Hematopoietic multipotent progenitor cell treated with erythropoietin and hydrocortisone succinate and interleukin-3 and kit ligand, for 17 days (in vitro differentiated cells): ENCODE results near the gene LY9.

ENCODE experiments used
- DNase-seq: peaks from one replicate; pipeline ENCODE4 v3.0.0-alpha.2; 2015; ENCODE audit warnings: low spot score

LY9 gene, protein sequence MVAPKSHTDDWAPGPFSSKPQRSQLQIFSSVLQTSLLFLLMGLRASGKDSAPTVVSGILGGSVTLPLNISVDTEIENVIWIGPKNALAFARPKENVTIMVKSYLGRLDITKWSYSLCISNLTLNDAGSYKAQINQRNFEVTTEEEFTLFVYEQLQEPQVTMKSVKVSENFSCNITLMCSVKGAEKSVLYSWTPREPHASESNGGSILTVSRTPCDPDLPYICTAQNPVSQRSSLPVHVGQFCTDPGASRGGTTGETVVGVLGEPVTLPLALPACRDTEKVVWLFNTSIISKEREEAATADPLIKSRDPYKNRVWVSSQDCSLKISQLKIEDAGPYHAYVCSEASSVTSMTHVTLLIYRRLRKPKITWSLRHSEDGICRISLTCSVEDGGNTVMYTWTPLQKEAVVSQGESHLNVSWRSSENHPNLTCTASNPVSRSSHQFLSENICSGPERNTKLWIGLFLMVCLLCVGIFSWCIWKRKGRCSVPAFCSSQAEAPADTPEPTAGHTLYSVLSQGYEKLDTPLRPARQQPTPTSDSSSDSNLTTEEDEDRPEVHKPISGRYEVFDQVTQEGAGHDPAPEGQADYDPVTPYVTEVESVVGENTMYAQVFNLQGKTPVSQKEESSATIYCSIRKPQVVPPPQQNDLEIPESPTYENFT

DNA sequence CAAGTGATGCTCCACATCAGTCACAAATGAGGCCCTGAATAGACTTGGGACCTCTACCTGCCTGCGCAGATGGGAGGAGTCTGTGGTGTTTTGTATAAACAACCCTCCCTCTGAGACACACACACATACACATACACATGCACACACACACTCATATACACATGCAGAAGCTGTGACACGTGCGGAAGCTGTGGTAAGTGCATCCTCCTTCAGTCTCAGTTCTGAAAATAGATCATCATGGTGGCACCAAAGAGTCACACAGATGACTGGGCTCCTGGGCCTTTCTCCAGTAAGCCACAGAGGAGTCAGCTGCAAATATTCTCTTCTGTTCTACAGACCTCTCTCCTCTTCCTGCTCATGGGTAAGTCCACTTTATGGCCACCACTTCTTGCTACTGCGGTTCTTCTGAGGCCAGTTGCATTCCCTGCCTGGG is at the start of gene LY9:
TSS of gene LY9 (plus strand) at position 224 of the 433 bp plus-strand sequence. CDS start at position 238, 14 bp downstream.
- DNase-seq = no peak

DNA sequence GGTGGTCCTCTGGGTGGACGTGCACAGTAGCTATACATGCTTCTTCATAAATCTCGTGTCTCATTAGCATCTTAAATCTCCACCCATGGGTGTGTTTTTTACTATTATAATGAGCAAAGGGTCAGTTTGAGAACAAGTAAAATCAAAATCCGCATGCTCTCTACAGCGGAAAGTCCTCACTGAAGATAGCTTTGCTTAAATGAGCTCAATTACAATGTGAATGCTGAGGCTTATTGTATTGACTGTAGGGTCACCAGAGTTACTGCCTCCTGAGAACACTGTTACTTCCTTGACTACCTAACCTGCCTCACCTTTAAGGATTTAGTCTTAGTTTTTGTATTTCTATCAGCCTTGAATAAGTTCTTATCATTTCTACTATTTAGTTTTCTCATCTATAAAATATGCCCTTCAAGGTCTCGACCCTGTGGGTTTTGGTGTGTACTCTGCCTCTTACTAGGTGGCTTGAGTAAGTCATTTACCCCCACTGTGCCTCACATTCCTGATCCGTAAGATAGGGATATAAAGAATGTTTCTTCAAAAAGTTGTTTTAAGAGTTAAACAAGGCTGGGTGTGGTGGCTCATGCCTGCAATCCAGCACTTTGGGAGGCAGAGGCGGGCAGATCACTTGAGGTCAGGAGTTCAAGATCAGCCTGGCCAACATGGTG is 49.0 kb upstream of the LY9 start:
- DNase-seq = no peak

DNA sequence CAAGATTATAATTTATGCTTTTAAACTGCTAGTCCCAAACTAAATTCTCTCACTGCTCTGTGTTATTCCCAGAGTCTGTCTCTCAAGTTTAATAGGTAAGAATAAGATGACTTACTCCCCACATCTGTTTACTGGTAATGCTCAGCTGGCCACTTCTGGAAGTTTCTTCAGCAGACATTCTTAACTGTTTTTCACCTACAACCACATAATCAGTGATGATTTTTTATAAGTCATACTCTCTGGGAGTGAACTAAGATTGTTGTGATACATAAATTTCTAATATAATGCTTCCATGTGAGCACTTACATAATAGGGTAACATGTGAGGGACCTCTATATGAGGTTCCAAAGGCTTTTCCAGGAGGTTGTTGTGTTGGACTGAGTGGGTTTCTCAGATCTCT is 48.3 kb upstream of the LY9 start:
- no peak for DNase-seq

DNA sequence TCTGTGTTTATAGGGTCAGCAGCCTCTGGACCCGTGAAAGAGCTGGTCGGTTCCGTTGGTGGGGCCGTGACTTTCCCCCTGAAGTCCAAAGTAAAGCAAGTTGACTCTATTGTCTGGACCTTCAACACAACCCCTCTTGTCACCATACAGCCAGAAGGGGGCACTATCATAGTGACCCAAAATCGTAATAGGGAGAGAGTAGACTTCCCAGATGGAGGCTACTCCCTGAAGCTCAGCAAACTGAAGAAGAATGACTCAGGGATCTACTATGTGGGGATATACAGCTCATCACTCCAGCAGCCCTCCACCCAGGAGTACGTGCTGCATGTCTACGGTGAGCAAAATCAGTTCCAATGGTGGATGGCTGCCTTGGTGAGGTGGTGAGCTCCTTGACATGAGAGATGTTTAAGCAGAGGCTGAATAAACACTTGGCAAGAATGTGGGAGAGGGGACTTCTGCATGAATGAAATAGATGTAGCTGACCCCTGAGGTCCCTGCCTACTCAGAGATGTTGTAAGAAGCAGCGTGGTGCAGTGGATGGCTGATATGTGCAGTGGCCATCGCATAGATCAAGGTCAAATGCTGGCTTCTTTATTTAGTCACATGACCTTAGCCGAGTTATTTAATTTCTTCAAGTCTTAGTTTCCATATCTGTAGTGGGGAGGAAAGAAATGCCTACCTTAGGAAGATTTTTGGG is 47.6 kb upstream of the LY9 start:
- no peak for DNase-seq

DNA sequence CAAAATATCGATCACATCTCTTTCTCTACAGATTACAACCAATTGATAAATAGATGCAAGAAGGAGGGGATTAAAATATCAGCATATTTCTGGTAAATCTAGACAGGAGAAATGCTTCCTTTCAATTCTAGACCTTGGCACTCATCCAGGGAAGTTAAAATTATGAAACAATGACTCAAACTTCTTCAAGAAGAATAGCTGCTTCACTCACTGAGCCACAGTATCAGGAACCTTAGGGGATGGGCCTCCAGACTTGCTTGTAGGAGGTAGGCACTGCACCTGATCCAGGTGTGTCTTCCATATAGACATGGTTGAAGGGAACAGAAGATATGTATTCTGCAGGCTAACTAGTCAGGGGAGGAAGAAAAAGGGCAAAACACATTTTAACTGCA is 47.1 kb upstream of the LY9 start:
- no peak for DNase-seq

DNA sequence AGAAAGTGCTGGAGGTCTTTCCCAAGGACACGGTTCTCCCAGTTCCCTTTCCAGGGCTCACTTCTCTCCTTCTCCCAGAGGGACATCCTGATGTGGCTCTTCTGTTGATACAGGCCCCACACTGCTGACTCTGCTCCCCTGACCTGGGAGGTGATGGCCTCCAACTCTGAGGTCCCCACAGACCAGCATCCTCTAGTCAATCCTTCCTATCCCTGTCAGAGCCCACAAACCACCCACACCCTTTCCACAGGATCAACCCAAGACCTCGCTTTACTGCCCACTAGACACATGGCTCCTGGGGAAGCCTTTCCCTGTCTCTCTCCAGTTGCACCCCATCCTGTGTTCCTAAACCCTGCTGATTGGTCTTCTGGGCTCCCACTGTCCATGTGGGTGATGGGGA is 45.4 kb upstream of the LY9 start:
- no peak for DNase-seq

DNA sequence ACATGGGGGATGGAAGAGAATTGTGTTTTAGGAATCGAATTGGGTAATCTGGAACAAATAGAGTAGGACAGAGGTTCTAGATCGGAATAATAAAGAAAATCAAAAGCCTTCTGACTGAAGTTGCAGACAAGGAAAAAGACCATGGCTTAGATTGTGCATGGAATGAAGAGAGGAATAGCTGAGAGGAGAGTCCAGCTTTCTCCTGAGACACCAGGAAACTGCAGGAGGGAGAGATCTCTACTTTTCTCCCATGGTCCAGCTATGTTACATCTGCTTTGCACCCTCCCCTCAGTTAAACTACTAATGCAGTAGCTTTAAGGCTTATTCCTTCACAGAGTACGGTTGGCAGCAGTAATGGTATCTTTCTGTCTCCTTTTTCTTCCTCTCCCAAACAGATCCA is 43.6 kb upstream of the LY9 start:
- DNase-seq = no peak

DNA sequence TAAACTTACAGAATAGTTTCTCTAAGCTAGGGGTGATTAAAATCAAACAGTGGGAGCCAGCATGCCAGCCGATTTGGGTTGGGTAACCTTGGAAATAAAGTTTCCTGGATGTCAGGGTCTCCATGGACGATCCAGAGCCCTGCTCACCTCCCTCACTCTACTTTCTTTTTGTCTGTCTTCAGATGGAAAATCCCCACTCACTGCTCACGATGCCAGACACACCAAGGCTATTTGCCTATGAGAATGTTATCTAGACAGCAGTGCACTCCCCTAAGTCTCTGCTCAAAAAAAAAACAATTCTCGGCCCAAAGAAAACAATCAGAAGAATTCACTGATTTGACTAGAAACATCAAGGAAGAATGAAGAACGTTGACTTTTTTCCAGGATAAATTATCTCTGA is 43.0 kb upstream of the LY9 start:
- DNase-seq = no peak

DNA sequence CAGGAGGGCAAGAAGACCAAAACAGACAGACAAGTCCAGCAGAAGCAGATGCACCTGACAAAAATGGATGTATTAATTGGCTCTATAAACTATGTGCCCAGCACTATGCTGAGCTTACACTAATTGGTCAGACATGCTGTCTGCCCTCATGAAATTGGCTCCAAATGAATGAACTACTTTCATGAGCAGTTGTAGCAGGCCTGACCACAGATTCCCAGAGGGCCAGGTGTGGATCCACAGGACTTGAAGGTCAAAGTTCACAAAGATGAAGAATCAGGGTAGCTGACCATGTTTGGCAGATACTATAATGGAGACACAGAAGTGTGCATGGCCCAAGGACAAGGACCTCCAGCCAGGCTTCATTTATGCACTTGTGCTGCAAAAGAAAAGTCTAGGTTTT is 42.4 kb upstream of the LY9 start:
- DNase-seq = no peak

DNA sequence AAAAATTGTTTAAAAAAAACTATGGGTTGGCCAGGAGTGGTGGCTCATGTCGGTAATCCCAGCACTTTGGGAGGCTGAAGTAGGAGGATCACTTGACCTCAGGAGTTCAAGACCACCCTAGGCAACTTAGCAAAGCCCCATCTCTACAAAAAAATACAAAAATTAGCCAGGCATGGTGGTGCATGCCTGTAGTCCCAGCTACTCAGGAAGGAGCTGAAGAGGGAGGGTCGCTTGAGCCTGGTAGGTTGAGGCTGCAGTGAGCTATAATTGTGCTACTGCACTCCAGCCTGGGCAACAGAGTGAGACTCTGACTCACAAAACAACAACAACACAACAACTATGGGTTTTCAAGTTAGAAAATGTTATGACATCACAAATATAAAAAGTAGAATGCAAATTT is 40.5 kb upstream of the LY9 start:
- DNase-seq = no peak

DNA sequence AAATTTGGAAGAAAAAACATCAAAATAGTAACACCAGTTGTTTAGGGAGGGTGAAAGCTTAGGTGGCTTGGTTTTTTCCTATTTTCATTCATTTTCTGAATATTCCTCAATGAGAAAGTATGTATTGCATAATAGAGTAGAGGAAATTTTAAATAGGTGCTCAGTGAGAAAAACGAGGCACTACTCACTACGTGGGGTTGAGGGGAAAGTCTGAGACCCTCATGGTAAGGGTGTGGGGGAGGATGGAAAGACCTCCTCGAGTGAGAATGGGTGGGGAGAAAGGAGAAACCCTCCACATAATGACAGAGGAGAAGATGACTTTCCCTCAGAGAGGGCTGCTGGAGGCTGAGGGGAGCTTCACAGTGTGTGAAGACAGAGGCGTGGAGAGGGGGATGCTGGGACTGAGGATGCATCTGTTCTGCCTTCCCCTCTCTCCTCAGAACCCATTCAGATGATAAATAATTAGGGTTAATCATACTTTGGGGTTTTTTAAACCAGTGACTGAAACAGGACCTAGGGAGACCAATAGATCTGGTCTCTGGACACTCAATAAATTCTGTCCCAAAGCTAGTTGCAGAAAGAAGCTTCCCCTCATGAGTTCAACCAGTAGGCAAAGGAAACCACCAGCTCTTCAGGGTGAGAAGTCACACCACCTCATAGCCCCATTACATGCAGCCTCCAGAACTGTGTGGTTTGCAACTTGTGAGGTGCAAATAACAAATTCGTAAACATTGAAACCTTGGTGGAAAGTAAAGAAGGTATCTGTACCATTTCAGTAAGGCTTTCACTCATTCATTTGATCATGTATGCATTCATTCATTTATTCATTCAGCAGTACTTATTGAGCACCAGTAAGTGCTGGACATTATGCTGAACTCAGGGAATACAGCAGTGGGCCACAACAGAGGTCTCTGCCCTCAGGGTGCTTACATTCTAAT is 39.8 kb upstream of the LY9 start:
- DNase-seq = no peak

DNA sequence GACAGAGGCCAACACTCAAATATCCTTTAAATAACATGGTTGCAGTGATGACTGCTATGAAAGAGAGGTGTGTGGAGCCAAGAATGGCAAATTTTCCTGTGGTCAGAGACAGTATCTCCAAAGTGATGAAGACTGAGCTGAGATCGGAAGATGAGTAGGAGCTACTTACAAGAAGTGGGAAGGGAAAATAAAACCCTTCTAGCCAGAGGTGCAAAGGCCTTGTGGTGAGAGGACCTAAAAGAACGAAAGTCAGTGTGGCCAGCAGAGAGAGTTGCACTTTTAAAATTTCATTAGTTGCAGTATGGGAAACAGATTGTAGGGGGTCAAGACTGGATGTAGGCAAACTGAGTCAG is 39.1 kb upstream of the LY9 start:
- DNase-seq = no peak

DNA sequence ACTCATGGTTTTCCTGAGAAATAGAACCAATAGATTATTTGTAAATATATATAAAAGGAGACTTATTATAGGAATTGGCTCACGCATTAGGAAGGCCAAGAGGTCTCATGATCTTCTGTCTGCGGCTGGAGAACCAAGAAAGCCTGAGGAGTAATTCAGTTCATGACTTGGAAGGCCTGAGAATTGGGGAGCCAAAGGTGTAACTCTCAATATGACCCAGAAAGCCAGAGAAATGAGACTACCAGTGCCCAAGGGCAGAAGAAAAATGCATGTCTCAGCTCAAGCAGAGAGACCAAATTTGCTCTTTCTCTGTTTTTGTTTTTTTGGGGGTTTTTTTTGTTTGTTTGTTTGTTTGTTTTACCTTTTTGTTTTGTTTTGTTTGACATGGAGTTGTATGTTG is 37.5 kb upstream of the LY9 start:
- no peak for DNase-seq

DNA sequence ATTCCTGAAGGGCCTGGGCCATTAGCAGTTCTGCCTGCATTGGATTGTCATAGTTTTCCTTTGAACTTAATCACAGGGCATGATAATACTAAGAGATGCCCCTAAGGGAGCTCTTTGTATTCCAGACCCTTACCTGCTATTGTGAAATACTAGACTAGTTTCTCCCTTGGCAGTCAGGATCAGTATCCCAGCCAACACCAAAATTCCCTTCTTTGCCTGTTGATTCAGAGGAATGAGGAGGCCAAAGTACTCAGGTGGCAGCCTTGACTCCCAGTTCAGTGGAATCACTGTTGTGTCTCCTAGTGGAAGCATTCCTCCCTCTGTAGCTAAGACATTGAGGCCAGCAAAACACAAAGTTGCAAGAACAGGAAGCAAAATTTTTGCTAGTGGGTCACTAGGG is 36.2 kb upstream of the LY9 start:
- no peak for DNase-seq

DNA sequence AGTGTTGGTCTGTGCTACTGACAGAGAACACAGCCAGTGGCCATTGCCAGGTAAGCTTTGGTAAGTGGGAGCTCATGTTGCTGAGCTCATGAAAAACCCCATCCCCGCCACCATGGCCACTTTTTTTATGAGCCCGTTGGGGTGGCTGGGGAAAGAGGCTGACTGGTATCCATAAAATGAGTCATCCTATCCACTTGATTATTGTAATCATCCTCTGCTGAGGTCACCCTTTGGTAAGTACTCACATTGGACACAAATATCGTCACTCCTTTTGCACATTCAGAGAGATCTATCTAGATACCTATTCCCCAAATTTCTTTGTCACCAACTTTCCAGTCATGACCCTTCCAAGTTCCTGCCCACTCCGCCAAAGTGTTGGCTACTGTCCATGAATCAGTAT is 34.9 kb upstream of the LY9 start:
- no peak for DNase-seq

DNA sequence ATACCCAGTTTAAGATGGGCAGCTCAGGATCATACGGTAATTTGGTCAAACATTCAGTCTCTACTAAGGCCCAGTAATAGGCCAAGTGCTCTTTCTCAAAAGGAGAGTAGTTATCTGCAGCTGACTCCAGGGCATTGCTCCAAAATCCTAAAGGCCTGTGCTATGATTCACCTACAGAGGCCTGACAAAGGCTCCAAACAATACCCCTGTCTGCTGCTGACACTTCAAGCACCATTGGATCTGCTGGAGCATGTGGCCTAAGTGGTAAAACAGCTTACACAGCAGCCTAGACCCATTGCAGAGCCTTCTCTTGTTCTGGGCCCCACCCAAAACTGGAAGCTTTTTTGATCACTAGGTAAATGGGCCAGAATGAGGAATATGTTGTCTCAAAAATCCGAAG is 34.1 kb upstream of the LY9 start:
- DNase-seq = no peak

DNA sequence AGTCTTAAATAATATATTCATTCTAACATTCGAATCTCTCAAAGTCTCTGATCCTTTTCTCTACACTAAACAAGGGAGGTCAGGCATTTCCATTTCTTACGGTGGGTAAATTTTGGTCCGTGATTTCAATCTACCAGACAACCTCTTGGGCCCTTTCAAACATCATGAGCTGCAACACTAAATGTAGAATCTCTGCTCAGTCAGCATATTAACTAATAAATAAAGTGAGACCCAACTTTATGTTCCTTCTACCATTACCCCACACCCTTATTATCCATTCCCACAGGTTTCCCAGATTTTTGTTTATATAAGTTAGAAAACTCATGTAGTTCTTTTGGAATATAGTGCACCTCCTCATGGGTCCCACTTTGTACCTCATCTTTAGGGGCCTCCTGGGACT is 32.0 kb upstream of the LY9 start:
- DNase-seq = no peak

DNA sequence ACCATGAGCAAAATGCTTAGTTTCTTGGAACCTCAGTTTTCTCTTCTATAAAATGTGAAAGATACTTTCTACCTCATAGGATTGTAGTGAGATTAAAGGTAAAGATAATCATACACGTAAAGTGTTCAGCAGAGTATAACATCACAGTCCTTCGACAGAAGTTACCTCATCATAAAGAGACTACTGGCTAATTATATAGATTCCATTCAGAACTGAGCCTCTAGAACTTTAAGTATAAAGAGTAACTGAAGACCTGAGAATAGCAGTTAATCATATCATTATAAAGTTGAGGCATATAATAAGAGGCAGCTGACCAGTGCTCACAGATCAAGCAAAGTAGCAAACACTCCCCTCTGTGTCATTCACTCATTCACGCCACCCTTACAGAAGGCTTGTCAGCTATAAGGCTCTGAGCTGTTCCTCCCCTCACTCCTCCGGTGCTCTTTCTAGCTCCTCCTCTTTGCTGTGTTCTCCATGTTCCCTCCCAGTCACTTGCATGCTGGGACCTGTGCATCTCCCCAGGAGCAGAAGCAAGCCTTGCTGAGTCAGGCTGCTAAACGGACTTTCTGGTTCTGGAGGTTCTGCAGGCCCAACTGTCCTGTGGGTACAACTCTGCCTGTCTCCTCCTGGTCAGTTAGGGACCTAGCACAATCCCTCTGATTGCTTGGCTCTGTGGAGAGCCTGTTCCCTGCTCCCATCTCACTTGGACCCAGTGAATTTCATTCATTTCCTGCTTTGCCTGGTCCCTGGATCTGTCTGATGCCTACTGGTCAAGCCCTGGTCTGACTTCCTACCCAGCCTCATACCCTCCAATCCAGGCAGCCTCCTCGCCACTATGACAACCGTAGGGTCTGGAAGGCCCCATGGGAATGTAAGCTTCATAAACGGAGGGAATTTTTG is 28.3 kb upstream of the LY9 start:
- no peak for DNase-seq

DNA sequence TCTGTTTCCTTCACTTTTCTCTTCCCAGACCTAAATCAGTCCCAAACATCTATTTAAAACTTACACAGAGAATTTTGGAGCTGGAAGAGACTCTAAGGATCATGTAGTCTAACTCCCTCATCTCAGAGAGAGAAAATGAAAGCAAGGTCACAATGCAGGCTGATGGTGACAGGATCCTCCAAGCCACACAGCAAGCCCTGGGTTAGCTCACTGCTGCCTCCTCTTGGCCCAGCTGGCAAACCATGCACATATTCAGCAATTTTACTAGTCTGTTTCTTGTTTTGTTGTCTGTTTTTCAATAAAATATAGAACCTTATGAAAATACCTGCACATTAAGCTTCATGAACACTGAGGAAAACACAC is 27.7 kb upstream of the LY9 start:
- no peak for DNase-seq

DNA sequence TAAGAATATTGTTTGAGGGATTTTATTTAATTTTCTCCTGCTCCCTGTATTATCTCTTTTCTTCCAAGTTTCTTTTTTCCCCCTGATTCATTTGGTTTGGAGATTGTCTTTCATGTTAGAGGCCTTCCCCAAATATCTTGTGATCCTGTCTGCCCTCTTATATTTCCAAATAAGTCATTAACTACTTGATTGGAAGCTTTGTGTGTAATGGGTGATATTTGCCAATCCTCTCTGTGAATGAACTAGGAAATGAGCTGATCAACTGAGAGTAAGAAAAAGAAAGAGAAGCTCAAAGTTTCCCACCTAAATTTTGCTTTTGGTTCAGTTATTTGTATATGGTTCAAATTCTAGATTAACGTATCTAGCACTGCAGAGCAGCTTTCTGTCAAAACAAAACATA is 23.6 kb upstream of the LY9 start:
- no peak for DNase-seq

DNA sequence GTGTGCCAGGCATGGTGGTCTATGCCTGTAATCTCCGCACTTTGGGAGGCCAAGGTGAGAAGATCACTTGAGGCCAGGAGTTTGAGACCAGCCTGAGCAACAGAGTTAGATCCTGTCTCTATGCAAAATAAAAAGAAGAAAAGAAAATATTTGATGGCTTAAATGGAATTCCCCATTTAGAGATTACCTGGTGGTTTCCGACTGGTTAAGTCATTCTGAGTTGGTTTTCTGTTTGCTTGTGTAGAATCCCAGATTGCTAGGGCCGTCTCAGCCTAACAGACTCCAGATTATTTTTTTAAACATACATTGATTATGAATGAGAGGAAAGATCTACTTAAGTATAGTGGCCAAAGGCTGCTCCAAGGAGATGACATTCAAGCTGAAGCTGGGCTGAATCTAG is 22.9 kb upstream of the LY9 start:
- no peak for DNase-seq
